GM13977 (cell line): ENCODE results near the gene GNAI1.

ENCODE experiments used
- DNase-seq: peaks from one replicate; pipeline ENCODE4 v3.0.0; 2012; ENCODE audit warnings: low spot score
- in situ Hi-C: fragments of 300-500 bp; cut with MboI; formaldehyde crosslinking; loops from one replicate; pipeline ENCODE4 v1.12.0; 2022; ENCODE audit warnings: low sequenced_read_pairs, low pct_unique_long_range_greater_than_20kb, mixed read lengths, inconsistent platforms; ENCODE audit not compliant: unreplicated experiment
- TF ChIP-seq, protein P1 (sequence below): IDR thresholded peaks from 2 replicates; pipeline ENCODE4 v1.5.1; 2012; ENCODE audit warnings: mild to moderate bottlenecking, control low read depth; ENCODE audit not compliant: insufficient read depth; ENCODE audit errors: extremely low read depth, missing control alignments

GNAI1 gene

DNA sequence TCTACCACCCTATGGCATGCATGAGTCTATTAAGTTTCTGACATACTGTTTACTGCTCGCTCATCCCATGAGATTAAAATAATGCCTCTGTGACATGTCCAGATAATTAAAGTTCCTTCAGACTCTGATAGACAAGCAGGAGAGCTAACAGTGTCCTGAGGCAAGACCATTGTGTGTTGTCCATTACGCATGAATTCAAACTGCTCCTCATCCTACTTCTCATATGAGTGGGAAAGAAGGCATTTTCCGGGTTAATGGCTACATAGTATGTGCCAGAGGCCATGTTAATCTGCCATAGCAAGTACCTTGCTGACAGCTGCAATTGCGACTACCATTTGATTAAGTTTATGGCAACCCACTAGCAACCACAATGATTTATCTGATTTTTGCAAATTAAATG is 113.3 kb downstream of the GNAI1 start:
- DNase-seq, result no peak
- in situ Hi-C loops, result no loop called here
- TF ChIP-seq, protein P1, sequence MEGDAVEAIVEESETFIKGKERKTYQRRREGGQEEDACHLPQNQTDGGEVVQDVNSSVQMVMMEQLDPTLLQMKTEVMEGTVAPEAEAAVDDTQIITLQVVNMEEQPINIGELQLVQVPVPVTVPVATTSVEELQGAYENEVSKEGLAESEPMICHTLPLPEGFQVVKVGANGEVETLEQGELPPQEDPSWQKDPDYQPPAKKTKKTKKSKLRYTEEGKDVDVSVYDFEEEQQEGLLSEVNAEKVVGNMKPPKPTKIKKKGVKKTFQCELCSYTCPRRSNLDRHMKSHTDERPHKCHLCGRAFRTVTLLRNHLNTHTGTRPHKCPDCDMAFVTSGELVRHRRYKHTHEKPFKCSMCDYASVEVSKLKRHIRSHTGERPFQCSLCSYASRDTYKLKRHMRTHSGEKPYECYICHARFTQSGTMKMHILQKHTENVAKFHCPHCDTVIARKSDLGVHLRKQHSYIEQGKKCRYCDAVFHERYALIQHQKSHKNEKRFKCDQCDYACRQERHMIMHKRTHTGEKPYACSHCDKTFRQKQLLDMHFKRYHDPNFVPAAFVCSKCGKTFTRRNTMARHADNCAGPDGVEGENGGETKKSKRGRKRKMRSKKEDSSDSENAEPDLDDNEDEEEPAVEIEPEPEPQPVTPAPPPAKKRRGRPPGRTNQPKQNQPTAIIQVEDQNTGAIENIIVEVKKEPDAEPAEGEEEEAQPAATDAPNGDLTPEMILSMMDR, result no peak

DNA sequence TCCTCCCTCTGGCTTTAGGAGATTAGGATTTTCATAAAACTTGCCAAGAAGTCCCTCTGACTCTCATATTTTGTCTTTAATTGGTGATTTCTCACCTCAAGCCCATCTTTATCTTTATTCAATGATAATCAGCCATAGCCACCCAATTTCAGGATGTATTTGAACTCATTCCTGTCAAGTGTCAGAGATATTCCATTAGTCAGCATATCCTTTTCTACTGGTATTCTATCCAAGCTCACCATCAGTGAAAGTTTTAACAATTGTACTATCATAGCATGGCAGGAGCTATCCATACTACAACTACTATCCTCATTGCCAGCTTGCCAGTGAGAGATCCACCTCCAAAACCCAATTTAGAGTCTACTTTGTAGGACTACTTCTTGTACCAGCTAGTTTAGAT is 114.6 kb downstream of the GNAI1 start:
- TF ChIP-seq, protein P1, result no peak
- in situ Hi-C loops, result no loop called here
- no peak for DNase-seq

DNA sequence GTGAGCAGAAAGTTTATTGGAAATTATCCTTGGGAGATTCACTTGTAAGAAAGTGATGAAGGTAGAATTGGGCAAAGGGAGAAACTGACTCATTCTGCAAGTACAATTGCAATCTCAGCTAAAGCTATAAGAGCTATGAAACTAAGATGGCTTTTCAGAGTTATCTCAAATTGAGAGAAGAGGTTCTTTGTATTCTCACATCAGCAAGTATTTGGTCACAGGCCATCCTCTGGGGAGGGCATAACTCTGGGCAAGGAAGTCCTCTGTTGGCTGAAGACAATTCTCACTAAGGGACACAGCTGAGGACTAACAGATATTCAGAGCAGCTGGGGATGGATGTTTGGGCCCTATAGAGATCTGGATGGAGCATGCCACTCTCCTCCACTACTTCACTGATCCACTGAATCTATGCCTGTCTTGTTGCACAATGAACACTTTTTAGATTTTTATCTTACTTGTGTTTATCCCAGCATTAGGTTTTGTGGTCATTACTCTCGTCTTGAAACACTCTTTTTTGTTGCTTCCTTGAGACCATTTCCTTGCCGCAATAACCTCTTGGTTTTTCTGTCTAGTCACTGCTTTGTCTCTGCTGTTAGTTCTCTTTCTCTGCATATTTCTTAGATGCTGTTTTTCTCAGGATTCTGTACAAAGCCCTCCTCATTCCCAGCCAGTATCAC is 115.1 kb downstream of the GNAI1 start:
- in situ Hi-C loops, result no loop called here
- TF ChIP-seq, protein P1, result no peak
- DNase-seq, result no peak

DNA sequence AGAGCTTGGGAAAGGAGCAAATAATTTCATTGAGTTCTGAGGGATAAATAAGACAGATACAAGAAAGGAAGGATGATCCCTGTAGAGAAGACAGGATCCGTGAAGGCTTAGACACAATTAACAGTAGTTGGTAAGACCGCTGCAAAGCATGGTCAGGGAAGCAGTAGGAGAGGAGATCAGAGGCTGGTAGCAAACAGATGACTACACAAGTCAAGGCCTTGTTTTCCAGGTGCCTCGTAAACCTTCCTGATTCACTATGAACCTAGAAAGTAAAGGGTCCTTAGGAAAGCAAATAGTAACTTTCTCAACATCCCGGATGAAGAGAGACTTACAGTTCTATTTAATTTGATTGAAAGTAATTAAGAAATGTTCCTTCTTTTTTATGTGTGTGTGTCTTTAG is 118.6 kb downstream of the GNAI1 start:
- TF ChIP-seq, protein P1, result no peak
- in situ Hi-C loops, result no loop called here
- DNase-seq, result no peak

DNA sequence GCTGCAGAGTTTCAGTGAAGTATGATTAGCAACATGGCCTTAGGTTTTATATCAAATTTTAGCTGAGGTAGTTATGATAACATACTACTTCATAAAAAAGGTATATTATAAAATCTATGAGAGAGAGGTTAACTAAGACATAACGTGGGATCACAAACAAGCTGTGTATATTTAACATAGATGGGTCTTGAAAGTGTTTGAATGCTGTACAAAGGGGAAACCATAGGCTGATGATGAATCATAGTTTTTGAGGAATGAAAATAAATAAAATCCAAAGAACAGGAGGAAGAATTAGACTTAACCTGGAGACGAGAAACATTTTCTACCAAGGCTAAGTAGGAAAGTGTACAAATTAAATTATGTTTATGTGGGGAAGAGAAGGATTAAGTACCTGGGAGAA is 119.0 kb downstream of the GNAI1 start:
- DNase-seq, result no peak
- in situ Hi-C loops, result no loop called here
- TF ChIP-seq, protein P1, result no peak

DNA sequence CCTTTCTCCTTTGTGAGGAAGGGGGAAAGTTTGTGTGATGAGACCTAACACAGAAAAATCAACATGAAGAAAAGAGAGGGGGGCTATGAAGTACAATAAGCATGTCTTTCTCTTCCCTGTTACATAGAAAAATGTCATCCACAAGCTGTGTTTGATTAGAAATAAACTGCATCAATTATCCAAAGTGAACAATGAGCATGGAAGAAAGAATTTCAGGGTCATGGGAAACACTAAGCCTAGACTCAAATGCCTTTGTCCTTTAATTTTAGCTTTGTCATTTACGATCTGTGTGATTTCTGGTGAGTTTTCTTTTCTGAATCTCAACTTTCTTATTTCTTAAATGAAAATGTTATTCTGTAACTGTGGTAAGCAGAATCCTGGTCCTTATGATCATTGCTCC is 121.0 kb downstream of the GNAI1 start:
- no peak for DNase-seq
- TF ChIP-seq, protein P1, result no peak
- in situ Hi-C loops, result no loop called here
